Panc1 (cell line): Measurements from ENCODE around the gene GRPEL2. TPM values are rescaled to one million over a fixed set of nuclear protein-coding genes. Genes with fewer than 3 reads are reported as not detected.

Source experiments
- ATAC-seq: fragments of 200-7000 bp; cut with Tn5 transposase; 2 replicates; pipeline ENCODE4 v1.9.1; 2020; ENCODE audit warnings: mild to moderate bottlenecking, moderate library complexity
- BruUV-seq: library from RNA; stranded (reverse); fragments of 400-500 nt; replicated peaks from 2 replicates; lab custom pipeline; 2021; lab: Mats Ljungman, UMichigan
- CTCF ChIA-PET: fragments of 300-600 bp; sonication (Branson Sonifier 250); formaldehyde crosslinking; loops from one replicate; lab custom pipeline; 2022; ENCODE audit warnings: antibody characterized with exemption; lab: Charles Lee
- POLR2A ChIA-PET: fragments of 300-600 bp; sonication (Branson Sonifier 250); formaldehyde crosslinking; loops from one replicate; lab custom pipeline; 2022; ENCODE audit warnings: antibody characterized with exemption; lab: Charles Lee
- DNase-seq: peaks from one replicate; pipeline ENCODE4 v3.0.0-alpha.2; 2010; ENCODE audit warnings: low read depth, low spot score
- H3K27ac ChIP-seq: 2 replicates; pipeline ENCODE4 v1.5.1; 2011; ENCODE audit warnings: mild to moderate bottlenecking, low read length, inconsistent platforms
- H3K27me3 ChIP-seq: fragments of 200-500 bp; sonication (Bioruptor generic); 2 replicates; pipeline ENCODE4 v1.6.0; 2014; ENCODE audit warnings: low read length, inconsistent platforms; ENCODE audit not compliant: control insufficient read depth, insufficient read depth
- H3K36me3 ChIP-seq: fragments of 200-500 bp; sonication (Bioruptor generic); 2 replicates; pipeline ENCODE4 v1.5.1; 2014; ENCODE audit warnings: inconsistent platforms, mild to moderate bottlenecking, low read length, moderate library complexity; ENCODE audit not compliant: control insufficient read depth, insufficient read depth
- H3K4me1 ChIP-seq: 2 replicates; pipeline ENCODE4 v1.5.1; 2011; ENCODE audit warnings: inconsistent platforms, mild to moderate bottlenecking, low read length, moderate library complexity; ENCODE audit not compliant: control insufficient read depth, insufficient read depth
- H3K4me3 ChIP-seq, 2 experiments: 2 replicates each; pipeline ENCODE4 v1.5.1; 2011 to 2012; ENCODE audit warnings: low read depth in 2 of 2, low read length in 2 of 2, mild to moderate bottlenecking in 2 of 2, inconsistent platforms in 1 of 2, moderate library complexity in 1 of 2
- H3K9me3 ChIP-seq: fragments of 200-500 bp; sonication (Bioruptor generic); 2 replicates; pipeline ENCODE4 v1.5.1; 2014; ENCODE audit warnings: low read depth, mild to moderate bottlenecking, inconsistent platforms, low read length, moderate library complexity; ENCODE audit not compliant: control insufficient read depth, insufficient read depth
- CTCF ChIP-seq: fragments of 450-650 bp; IDR thresholded peaks from 2 replicates; pipeline ENCODE4 v1.5.1; 2017; ENCODE audit warnings: mild to moderate bottlenecking
- POLR2AphosphoS5 ChIP-seq: IDR thresholded peaks from 2 replicates; pipeline ENCODE4 v1.6.1; 2012; ENCODE audit warnings: mild to moderate bottlenecking, low read depth, low read length, moderate library complexity
- REST ChIP-seq, 2 experiments: IDR thresholded peaks; 2 replicates each; pipeline ENCODE4 v1.6.1; 2011 to 2012; ENCODE audit warnings: low read depth in 2 of 2, control low read depth in 1 of 2, low read length in 1 of 2, mild to moderate bottlenecking in 1 of 2, moderate library complexity in 1 of 2; ENCODE audit not compliant: insufficient read depth in 1 of 2
- SIN3A ChIP-seq: IDR thresholded peaks from 2 replicates; pipeline ENCODE4 v1.6.1; 2012; ENCODE audit warnings: low read depth, mild to moderate bottlenecking, low read length, moderate library complexity, borderline replicate concordance; ENCODE audit not compliant: insufficient read depth
- TCF7L2 ChIP-seq: IDR thresholded peaks from 2 replicates; pipeline ENCODE4 v1.6.1; 2011; ENCODE audit warnings: mild to moderate bottlenecking, low read depth, low read length, inconsistent platforms
- in situ Hi-C: cut with HindIII; loops from 2 replicates; pipeline ENCODE4 v1.10.0; 2016; ENCODE audit warnings: low sequenced_read_pairs, low pct_unique_long_range_greater_than_20kb
- intact Hi-C: fragments of 100-400 bp; cut with micrococcal nuclease; formaldehyde crosslinking; loops from one replicate; pipeline ENCODE4 v1.10.0; 2022; ENCODE audit not compliant: unreplicated experiment
- total RNA-seq: library from RNA; stranded (reverse); gene quantifications from one replicate; pipeline ENCODE4 v1.2.1, GENCODE V29; 2021; ENCODE audit not compliant: unreplicated experiment

GRPEL2 gene
- total RNA-seq, 1 experiment from 2014 or later: 30.1 TPM

GRCh38 chr5:149340920-149341319 lies 4.4 kb upstream of the GRPEL2 start:
- POLR2A ChIA-PET: no interaction called here
- TF ChIP-seq TCF7L2 (no peak), POLR2AphosphoS5 (no peak), CTCF (no peak), SIN3A (no peak), REST (IDR thresholded peaks at IDR 0.05; ENCODE audit: insufficient read depth in 1 of 2, low read depth in 2 of 2, low read length in 1 of 2) (no peak)
- Histone ChIP-seq H3K4me3 (no peak overlapping the region), H3K4me1 (no peaks in the 10 kb centered on the region; the same call in 1 of the 2 replicates), H3K27me3 (no peaks in the 10 kb centered on the region), H3K27ac (no peak overlapping the region), H3K36me3 (no peaks in the 10 kb centered on the region; the same call in 1 of the 2 replicates), H3K9me3 (no peaks in the 10 kb centered on the region)
- ATAC-seq: no peak
- intact Hi-C loops (no loop called here), in situ Hi-C loops (no loop called here)
- no TSS peak for BruUV-seq
- CTCF ChIA-PET: no interaction called here
- DNase-seq: no peak

GRCh38 chr5:149341876-149342275 lies 3.4 kb upstream of the GRPEL2 start:
- BruUV-seq: no TSS peak
- Histone ChIP-seq H3K27me3 (no peaks in the 10 kb centered on the region), H3K4me1 (peaks cover under 1% of the 10 kb centered on the region), H3K4me3 (no peak overlapping the region), H3K9me3 (no peaks in the 10 kb centered on the region), H3K27ac (no peak overlapping the region), H3K36me3 (no peaks in the 10 kb centered on the region; the same call in 1 of the 2 replicates)
- in situ Hi-C loops: no loop called here
- no peak for DNase-seq
- ChIA-PET POLR2A (no interaction called here), CTCF (no interaction called here)
- no peak for ATAC-seq
- intact Hi-C loops: no loop called here
- no peak for TF ChIP-seq SIN3A
- TF ChIP-seq POLR2AphosphoS5: no peak
- TF ChIP-seq CTCF: no peak
- TF ChIP-seq REST (IDR thresholded peaks at IDR 0.05; ENCODE audit: insufficient read depth in 1 of 2, low read depth in 2 of 2, low read length in 1 of 2): no peak
- no peak for TF ChIP-seq TCF7L2
